ENCODE measurements around the gene SNF8.

The SNF8 gene

GRCh38 chr17:48883171-48883570 lies 61.5 kb downstream of the SNF8 start:
- DNase-seq, result no peak

GRCh38 chr17:48882272-48882671 lies 62.4 kb downstream of the SNF8 start:
- DNase-seq, result no peak

All from activated CD4-positive, alpha-beta T cell treated with anti-CD3 and anti-CD28 coated beads for 48 hours (primary cell).